H9 (cell line): ENCODE measurements around the gene PKNOX2. TPM values are rescaled to one million over a fixed set of nuclear protein-coding genes. Genes with fewer than 3 reads are reported as not detected.

Experiments used
- DNase-seq: peaks from one replicate; pipeline ENCODE4 v3.0.0-alpha.2; 2017
- H2AFZ ChIP-seq: one replicate; pipeline ENCODE4 v1.6.1; 2013; ENCODE audit warnings: mild to moderate bottlenecking, low read length, control low read depth, moderate library complexity
- H2AK5ac ChIP-seq: 2 replicates; pipeline ENCODE4 v1.6.1; 2013; ENCODE audit warnings: low read length, control low read depth, mixed read lengths; ENCODE audit not compliant: insufficient read length
- H2BK120ac ChIP-seq: one replicate; pipeline ENCODE4 v1.6.1; 2013; ENCODE audit warnings: low read depth, mild to moderate bottlenecking, low read length, control low read depth, inconsistent platforms; ENCODE audit not compliant: poor library complexity, severe bottlenecking
- H2BK12ac ChIP-seq: 2 replicates; pipeline ENCODE4 v1.6.1; 2013; ENCODE audit warnings: low read length, control low read depth, mixed read lengths, low read depth; ENCODE audit not compliant: insufficient read length
- H2BK15ac ChIP-seq: 2 replicates; pipeline ENCODE4 v1.6.1; 2013; ENCODE audit warnings: low read depth, low read length, control low read depth
- H2BK20ac ChIP-seq: one replicate; pipeline ENCODE4 v1.6.1; 2013; ENCODE audit warnings: low read depth, mild to moderate bottlenecking, low read length, control low read depth, inconsistent platforms; ENCODE audit not compliant: poor library complexity, severe bottlenecking
- H2BK5ac ChIP-seq: 2 replicates; pipeline ENCODE4 v1.6.1; 2013; ENCODE audit warnings: low read length, control low read depth, mixed read lengths; ENCODE audit not compliant: insufficient read length
- H3K14ac ChIP-seq: 2 replicates; pipeline ENCODE4 v1.6.1; 2013; ENCODE audit warnings: low read length, control low read depth; ENCODE audit not compliant: insufficient read depth
- H3K18ac ChIP-seq: 2 replicates; pipeline ENCODE4 v1.6.1; 2013; ENCODE audit warnings: low read depth, mild to moderate bottlenecking, mixed read lengths, low read length, control low read depth; ENCODE audit not compliant: insufficient read length
- H3K23ac ChIP-seq: 2 replicates; pipeline ENCODE4 v1.6.1; 2013; ENCODE audit warnings: low read length, control low read depth, mixed read lengths, low read depth; ENCODE audit not compliant: insufficient read length
- H3K23me2 ChIP-seq: 2 replicates; pipeline ENCODE4 v1.6.1; 2013; ENCODE audit warnings: low read depth, mild to moderate bottlenecking, mixed read lengths, low read length, control low read depth; ENCODE audit not compliant: insufficient read length, poor library complexity, severe bottlenecking
- H3K27ac ChIP-seq: 2 replicates; pipeline ENCODE4 v1.5.1; 2013; ENCODE audit warnings: low read length, control low read depth, mixed read lengths, low read depth; ENCODE audit not compliant: insufficient read length
- H3K27me3 ChIP-seq: 2 replicates; pipeline ENCODE4 v1.6.1; 2013; ENCODE audit warnings: low read length, control low read depth, inconsistent platforms; ENCODE audit not compliant: insufficient read depth
- H3K4ac ChIP-seq: 2 replicates; pipeline ENCODE4 v1.6.1; 2013; ENCODE audit warnings: low read depth, mild to moderate bottlenecking, control low read depth, inconsistent platforms, low read length, moderate library complexity
- H3K4me1 ChIP-seq: 2 replicates; pipeline ENCODE4 v1.6.1; 2013; ENCODE audit warnings: low read length, control low read depth, inconsistent platforms; ENCODE audit not compliant: insufficient read depth
- H3K4me2 ChIP-seq: 2 replicates; pipeline ENCODE4 v1.6.1; 2013; ENCODE audit warnings: low read length, control low read depth, mixed read lengths; ENCODE audit not compliant: insufficient read length, insufficient read depth
- H3K56ac ChIP-seq: 2 replicates; pipeline ENCODE4 v1.6.1; 2013; ENCODE audit warnings: low read depth, mild to moderate bottlenecking, mixed read lengths, low read length, control low read depth; ENCODE audit not compliant: insufficient read length
- H3K79me1 ChIP-seq: 2 replicates; pipeline ENCODE4 v1.6.1; 2013; ENCODE audit warnings: low read depth, mild to moderate bottlenecking, moderate library complexity, low read length, control low read depth, inconsistent platforms; ENCODE audit not compliant: insufficient read depth, poor library complexity, severe bottlenecking
- H3K79me2 ChIP-seq: 2 replicates; pipeline ENCODE4 v1.6.1; 2013; ENCODE audit warnings: low read length, control low read depth, inconsistent platforms; ENCODE audit not compliant: insufficient read depth
- H3K9ac ChIP-seq: 2 replicates; pipeline ENCODE4 v1.6.1; 2013; ENCODE audit warnings: low read length, control low read depth, mixed read lengths; ENCODE audit not compliant: insufficient read length; ENCODE audit errors: extremely low read depth
- H3K9me3 ChIP-seq: one replicate; pipeline ENCODE4 v1.6.1; 2013; ENCODE audit warnings: low read depth, low read length, inconsistent platforms; ENCODE audit not compliant: control insufficient read depth
- H3T11ph ChIP-seq: one replicate; pipeline ENCODE4 v1.6.1; 2013; ENCODE audit warnings: mild to moderate bottlenecking, low read length, control low read depth, inconsistent platforms
- H4K20me1 ChIP-seq: one replicate; pipeline ENCODE4 v1.6.1; 2013; ENCODE audit not compliant: control insufficient read depth, insufficient read length, insufficient read depth
- H4K5ac ChIP-seq: 2 replicates; pipeline ENCODE4 v1.6.1; 2013; ENCODE audit warnings: low read depth, mild to moderate bottlenecking, mixed read lengths, low read length, control low read depth; ENCODE audit not compliant: insufficient read length
- H4K8ac ChIP-seq: replicated peaks from 2 replicates; pipeline ENCODE4 v1.6.1; 2013; ENCODE audit warnings: low read length, control low read depth, mixed read lengths, low read depth; ENCODE audit not compliant: insufficient read length
- H4K91ac ChIP-seq: 2 replicates; pipeline ENCODE4 v1.6.1; 2013; ENCODE audit warnings: low read depth, mild to moderate bottlenecking, moderate library complexity, mixed read lengths, low read length, control low read depth; ENCODE audit not compliant: insufficient read length
- H3K27ac Mint-ChIP-seq, 3 experiments: 2 replicates in 2 of 3; 3 replicates in 1 of 3; pipeline ENCODE4 v1.8.0; 2020 to 2021; ENCODE audit warnings: mixed read lengths in 3 of 3, mild to moderate bottlenecking in 1 of 3, moderate library complexity in 1 of 3
- H3K27me3 Mint-ChIP-seq: 2 replicates; pipeline ENCODE4 v1.8.0; 2021; ENCODE audit warnings: low read depth, mild to moderate bottlenecking, moderate library complexity, mixed read lengths
- H3K36me3 Mint-ChIP-seq, 3 experiments: 2 replicates in 2 of 3; 3 replicates in 1 of 3; pipeline ENCODE4 v1.8.0; 2020 to 2021; ENCODE audit warnings: low read depth in 3 of 3, mixed read lengths in 3 of 3; ENCODE audit not compliant: insufficient read depth in 1 of 3
- H3K4me1 Mint-ChIP-seq, 2 experiments: 2 replicates each; pipeline ENCODE4 v1.8.0; 2020; ENCODE audit warnings: mixed read lengths in 2 of 2
- H3K4me3 Mint-ChIP-seq, 2 experiments: 2 replicates in 1 of 2; 3 replicates in 1 of 2; pipeline ENCODE4 v1.8.0; 2020 to 2021; ENCODE audit warnings: mild to moderate bottlenecking in 2 of 2, mixed read lengths in 2 of 2, moderate library complexity in 1 of 2
- H3K9me3 Mint-ChIP-seq, 2 experiments: 2 replicates in 1 of 2; 3 replicates in 1 of 2; pipeline ENCODE4 v1.8.0; 2020; ENCODE audit warnings: mild to moderate bottlenecking in 2 of 2, mixed read lengths in 2 of 2, moderate library complexity in 1 of 2
- CTCF ChIP-seq: fragments of 200-600 bp; sonication (generic); conservative IDR thresholded peaks from 3 replicates; pipeline ENCODE4 v1.8.0; 2021; ENCODE audit warnings: antibody characterized with exemption, mild to moderate bottlenecking
- WGBS: extraction: QIAGEN DNeasy Blood & Tissue Kit; methylation state at CpG from one replicate; pipeline ENCODE4 v1.1.7; 2013; ENCODE audit warnings: missing lambda C conversion rate, low lambda C conversion rate, mixed read lengths; ENCODE audit not compliant: insufficient read length; ENCODE audit errors: extremely low coverage; 5-methylcytosine and 5-hydroxymethylcytosine counted together
- total RNA-seq: library from RNA; stranded (reverse); gene quantifications from 2 replicates; pipeline ENCODE4 v1.2.1, GENCODE V29; 2021

Gene PKNOX2
- total RNA-seq, 1 experiment from 2014 or later: 1.3 TPM

GRCh38 chr11:125153837-125154236 is 10.7 kb upstream of the PKNOX2 start:
- H2BK15ac ChIP-seq: no peak overlapping the region
- no peak overlapping the region for H2BK20ac ChIP-seq
- no peaks in the 10 kb centered on the region for H3K79me1 ChIP-seq
- no peak overlapping the region for H2BK12ac ChIP-seq
- no peak overlapping the region for H3K4me2 ChIP-seq
- no peak overlapping the region for H3K23ac ChIP-seq
- H4K91ac ChIP-seq: no peak overlapping the region
- TF ChIP-seq CTCF: no peak
- H4K20me1 ChIP-seq: no peaks in the 10 kb centered on the region
- Mint-ChIP-seq H3K27ac (no peak overlapping the region), H3K4me3 (no peak overlapping the region), H3K4me1 (peaks cover 11 to 15% of the 10 kb centered on the region in 2 experiments), H3K27me3 (peaks cover 36% of the 10 kb centered on the region), H3K36me3 (no peaks in the 10 kb centered on the region; a peak in 1 of 7 replicates), H3K9me3 (peaks cover 0 to 6% of the 10 kb centered on the region in 2 experiments; a peak in 3 of 5 replicates)
- H2BK120ac ChIP-seq: no peak overlapping the region
- no peaks in the 10 kb centered on the region for H3K79me2 ChIP-seq
- no peaks in the 10 kb centered on the region for H3K4me1 ChIP-seq
- no peaks in the 10 kb centered on the region for H3K9me3 ChIP-seq
- no peak overlapping the region for H2BK5ac ChIP-seq
- WGBS: no CpG with 5 or more reads among the region's 2 CpGs
- H3K18ac ChIP-seq: no peak overlapping the region
- no peak overlapping the region for H3T11ph ChIP-seq
- H2AK5ac ChIP-seq: no peak overlapping the region
- no peak overlapping the region for H4K5ac ChIP-seq
- H4K8ac ChIP-seq: no peak overlapping the region
- no peak overlapping the region for H3K27ac ChIP-seq
- H2AFZ ChIP-seq: no peak overlapping the region
- H3K27me3 ChIP-seq: no peaks in the 10 kb centered on the region; the same call in 1 of the 2 replicates
- H3K9ac ChIP-seq: no peak overlapping the region
- no peaks in the 10 kb centered on the region for H3K23me2 ChIP-seq
- H3K56ac ChIP-seq: no peak overlapping the region
- no peak overlapping the region for H3K4ac ChIP-seq
- H3K14ac ChIP-seq: no peak overlapping the region
- DNase-seq: no peak
